WTC11 (cell line): ENCODE measurements around the gene PTAR1. TPM values are rescaled to one million over a fixed set of nuclear protein-coding genes. Genes with fewer than 3 reads are reported as not detected.

Source experiments
- ATAC-seq: fragments of 200-7000 bp; cut with Tn5 transposase; 2 replicates; pipeline ENCODE4 v1.10.0; 2021; ENCODE audit warnings: mild to moderate bottlenecking, moderate library complexity
- CTCF ChIA-PET: fragments of 300-600 bp; sonication (Branson Sonifier 250); formaldehyde crosslinking; loops from one replicate; lab custom pipeline; 2021; ENCODE audit warnings: antibody characterized with exemption; lab: Charles Lee
- POLR2A ChIA-PET: fragments of 350-600 bp; sonication (Branson Sonifier 250); formaldehyde crosslinking; loops from one replicate; lab custom pipeline; 2021; ENCODE audit warnings: antibody characterized with exemption; lab: Charles Lee
- DNase-seq: peaks from one replicate; pipeline ENCODE4 v3.0.0; 2021; ENCODE audit warnings: low spot score
- H3K27ac Mint-ChIP-seq: 2 replicates; pipeline ENCODE4 v1.8.0; 2021; ENCODE audit warnings: mixed read lengths
- H3K27me3 Mint-ChIP-seq: 2 replicates; pipeline ENCODE4 v1.8.0; 2021; ENCODE audit warnings: low read depth, mild to moderate bottlenecking, moderate library complexity, mixed read lengths
- H3K36me3 Mint-ChIP-seq: 2 replicates; pipeline ENCODE4 v1.8.0; 2021; ENCODE audit warnings: mixed read lengths
- H3K4me1 Mint-ChIP-seq: 2 replicates; pipeline ENCODE4 v1.8.0; 2022; ENCODE audit warnings: mixed read lengths
- H3K4me3 Mint-ChIP-seq: 2 replicates; pipeline ENCODE4 v1.8.0; 2021; ENCODE audit warnings: mild to moderate bottlenecking, moderate library complexity, mixed read lengths
- H3K9me3 Mint-ChIP-seq: 2 replicates; pipeline ENCODE4 v1.8.0; 2021; ENCODE audit warnings: mixed read lengths
- FOXJ3 ChIP-seq: sonication (generic); formaldehyde crosslinking; IDR thresholded peaks from 2 replicates; pipeline ENCODE4 v1.9.0; 2021; ENCODE audit warnings: missing genetic modification reagents, mild to moderate bottlenecking, borderline replicate concordance
- HMGA2 ChIP-seq: fragments of 250-450 bp; sonication (Bioruptor Pico); IDR thresholded peaks from 2 replicates; pipeline ENCODE4 v1.4.0; 2021; ENCODE audit warnings: mild to moderate bottlenecking, moderate library complexity
- IRF2 ChIP-seq: sonication (generic); formaldehyde crosslinking; IDR thresholded peaks from 2 replicates; pipeline ENCODE4 v1.8.0; 2022; ENCODE audit warnings: low read depth, missing genetic modification reagents, borderline replicate concordance
- JUN ChIP-seq: sonication (generic); formaldehyde crosslinking; IDR thresholded peaks from 2 replicates; pipeline ENCODE4 v1.8.0; 2023; ENCODE audit warnings: mild to moderate bottlenecking, missing genetic modification reagents
- OVOL2 ChIP-seq: fragments of 250-450 bp; sonication (Bioruptor Pico); IDR thresholded peaks from 2 replicates; pipeline ENCODE4 v1.9.0; 2021; ENCODE audit warnings: mild to moderate bottlenecking, borderline replicate concordance
- ZNF138 ChIP-seq: sonication (generic); formaldehyde crosslinking; conservative IDR thresholded peaks from 2 replicates; pipeline ENCODE4 v1.8.1; 2022; ENCODE audit warnings: mild to moderate bottlenecking, moderate library complexity, missing genetic modification reagents
- ZNF219 ChIP-seq: sonication (generic); formaldehyde crosslinking; IDR thresholded peaks from 2 replicates; pipeline ENCODE4 v1.8.0; 2023; ENCODE audit warnings: missing genetic modification reagents, mild to moderate bottlenecking, borderline replicate concordance
- ZNF232 ChIP-seq: sonication (generic); formaldehyde crosslinking; IDR thresholded peaks from 2 replicates; pipeline ENCODE4 v1.8.0; 2022; ENCODE audit warnings: mild to moderate bottlenecking, missing genetic modification reagents
- ZNF263 ChIP-seq: sonication (generic); formaldehyde crosslinking; IDR thresholded peaks from 2 replicates; pipeline ENCODE4 v1.8.1; 2022; ENCODE audit warnings: low read depth, mild to moderate bottlenecking, moderate library complexity, missing genetic modification reagents
- ZNF423 ChIP-seq: fragments of 250-450 bp; sonication (Bioruptor Pico); IDR thresholded peaks from 2 replicates; pipeline ENCODE4 v2.1.2; 2022; ENCODE audit warnings: mild to moderate bottlenecking, moderate library complexity
- ZNF671 ChIP-seq: fragments of 250-450 bp; sonication (Bioruptor Pico); IDR thresholded peaks from 2 replicates; pipeline ENCODE4 v1.8.0; 2021; ENCODE audit warnings: mild to moderate bottlenecking
- total RNA-seq: library from RNA; stranded (reverse); gene quantifications from 3 replicates; pipeline ENCODE4 v1.2.3, GENCODE V29; 2021
- TF ChIP-seq, protein P1 (sequence below): fragments of 250-450 bp; sonication (Bioruptor Pico); IDR thresholded peaks from 2 replicates; pipeline ENCODE4 v2.1.2; 2022; ENCODE audit warnings: mild to moderate bottlenecking, moderate library complexity
- TF ChIP-seq, protein P2 (sequence below): sonication (generic); formaldehyde crosslinking; IDR thresholded peaks from 2 replicates; pipeline ENCODE4 v1.8.1; 2022; ENCODE audit warnings: low read depth, mild to moderate bottlenecking, moderate library complexity, missing genetic modification reagents, borderline replicate concordance
- TF ChIP-seq, protein P3 (sequence below): sonication (generic); formaldehyde crosslinking; IDR thresholded peaks from 2 replicates; pipeline ENCODE4 v1.8.0; 2023; ENCODE audit warnings: mild to moderate bottlenecking, missing genetic modification reagents
- TF ChIP-seq, protein P4 (sequence below): sonication (generic); formaldehyde crosslinking; IDR thresholded peaks from 2 replicates; pipeline ENCODE4 v1.8.1; 2022; ENCODE audit warnings: mild to moderate bottlenecking, missing genetic modification reagents, moderate library complexity, borderline replicate concordance
- TF ChIP-seq, protein P5 (sequence below): fragments of 250-450 bp; sonication (Bioruptor Pico); IDR thresholded peaks from 2 replicates; pipeline ENCODE4 v1.9.0; 2021; ENCODE audit warnings: mild to moderate bottlenecking
- TF ChIP-seq, protein P6 (sequence below): sonication (generic); formaldehyde crosslinking; IDR thresholded peaks from 2 replicates; pipeline ENCODE4 v1.8.0; 2022; ENCODE audit warnings: mild to moderate bottlenecking, missing genetic modification reagents
- TF ChIP-seq, protein P7 (sequence below): sonication (generic); formaldehyde crosslinking; IDR thresholded peaks from 2 replicates; pipeline ENCODE4 v1.8.0; 2022; ENCODE audit warnings: mild to moderate bottlenecking, missing genetic modification reagents
- TF ChIP-seq, protein P8 (sequence below): sonication (generic); formaldehyde crosslinking; IDR thresholded peaks from 2 replicates; pipeline ENCODE4 v1.8.1; 2022; ENCODE audit warnings: mild to moderate bottlenecking, moderate library complexity, missing genetic modification reagents

The PTAR1 gene
- total RNA-seq, 1 experiment from 2014 or later, result 90.8 TPM

DNA sequence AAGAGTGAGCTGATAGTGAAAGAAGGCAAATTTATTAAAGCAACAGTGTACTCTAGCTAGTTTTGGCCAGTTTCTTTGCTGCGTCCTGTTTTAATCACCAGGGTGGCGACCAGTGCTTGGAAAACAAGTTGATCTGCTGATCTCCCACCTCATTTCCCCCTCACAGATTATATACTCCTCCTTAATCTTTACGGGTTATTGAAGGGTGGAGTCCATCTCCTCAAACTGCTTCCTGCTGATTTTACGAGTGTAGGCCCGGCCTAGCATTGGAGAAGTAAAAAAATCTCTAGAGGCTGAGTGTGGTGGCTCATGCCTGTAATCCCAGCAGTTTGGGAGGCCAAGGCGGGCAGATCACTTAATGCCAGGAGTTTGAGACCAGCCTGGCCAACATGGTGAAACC is 46.8 kb upstream of the PTAR1 start (continued):
- TF ChIP-seq, protein P1, sequence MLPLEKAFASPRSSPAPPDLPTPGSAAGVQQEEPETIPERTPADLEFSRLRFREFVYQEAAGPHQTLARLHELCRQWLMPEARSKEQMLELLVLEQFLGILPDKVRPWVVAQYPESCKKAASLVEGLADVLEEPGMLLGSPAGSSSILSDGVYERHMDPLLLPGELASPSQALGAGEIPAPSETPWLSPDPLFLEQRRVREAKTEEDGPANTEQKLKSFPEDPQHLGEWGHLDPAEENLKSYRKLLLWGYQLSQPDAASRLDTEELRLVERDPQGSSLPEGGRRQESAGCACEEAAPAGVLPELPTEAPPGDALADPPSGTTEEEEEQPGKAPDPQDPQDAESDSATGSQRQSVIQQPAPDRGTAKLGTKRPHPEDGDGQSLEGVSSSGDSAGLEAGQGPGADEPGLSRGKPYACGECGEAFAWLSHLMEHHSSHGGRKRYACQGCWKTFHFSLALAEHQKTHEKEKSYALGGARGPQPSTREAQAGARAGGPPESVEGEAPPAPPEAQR, result no peak
- no peak for TF ChIP-seq ZNF671 (CRISPR knock-in tag)
- TF ChIP-seq ZNF263, result no peak
- no peak for TF ChIP-seq IRF2 (CRISPR knock-in tag)
- TF ChIP-seq, protein P2, sequence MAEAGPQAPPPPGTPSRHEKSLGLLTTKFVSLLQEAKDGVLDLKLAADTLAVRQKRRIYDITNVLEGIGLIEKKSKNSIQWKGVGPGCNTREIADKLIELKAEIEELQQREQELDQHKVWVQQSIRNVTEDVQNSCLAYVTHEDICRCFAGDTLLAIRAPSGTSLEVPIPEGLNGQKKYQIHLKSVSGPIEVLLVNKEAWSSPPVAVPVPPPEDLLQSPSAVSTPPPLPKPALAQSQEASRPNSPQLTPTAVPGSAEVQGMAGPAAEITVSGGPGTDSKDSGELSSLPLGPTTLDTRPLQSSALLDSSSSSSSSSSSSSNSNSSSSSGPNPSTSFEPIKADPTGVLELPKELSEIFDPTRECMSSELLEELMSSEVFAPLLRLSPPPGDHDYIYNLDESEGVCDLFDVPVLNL (CRISPR knock-in tag), result no peak
- TF ChIP-seq, protein P3, sequence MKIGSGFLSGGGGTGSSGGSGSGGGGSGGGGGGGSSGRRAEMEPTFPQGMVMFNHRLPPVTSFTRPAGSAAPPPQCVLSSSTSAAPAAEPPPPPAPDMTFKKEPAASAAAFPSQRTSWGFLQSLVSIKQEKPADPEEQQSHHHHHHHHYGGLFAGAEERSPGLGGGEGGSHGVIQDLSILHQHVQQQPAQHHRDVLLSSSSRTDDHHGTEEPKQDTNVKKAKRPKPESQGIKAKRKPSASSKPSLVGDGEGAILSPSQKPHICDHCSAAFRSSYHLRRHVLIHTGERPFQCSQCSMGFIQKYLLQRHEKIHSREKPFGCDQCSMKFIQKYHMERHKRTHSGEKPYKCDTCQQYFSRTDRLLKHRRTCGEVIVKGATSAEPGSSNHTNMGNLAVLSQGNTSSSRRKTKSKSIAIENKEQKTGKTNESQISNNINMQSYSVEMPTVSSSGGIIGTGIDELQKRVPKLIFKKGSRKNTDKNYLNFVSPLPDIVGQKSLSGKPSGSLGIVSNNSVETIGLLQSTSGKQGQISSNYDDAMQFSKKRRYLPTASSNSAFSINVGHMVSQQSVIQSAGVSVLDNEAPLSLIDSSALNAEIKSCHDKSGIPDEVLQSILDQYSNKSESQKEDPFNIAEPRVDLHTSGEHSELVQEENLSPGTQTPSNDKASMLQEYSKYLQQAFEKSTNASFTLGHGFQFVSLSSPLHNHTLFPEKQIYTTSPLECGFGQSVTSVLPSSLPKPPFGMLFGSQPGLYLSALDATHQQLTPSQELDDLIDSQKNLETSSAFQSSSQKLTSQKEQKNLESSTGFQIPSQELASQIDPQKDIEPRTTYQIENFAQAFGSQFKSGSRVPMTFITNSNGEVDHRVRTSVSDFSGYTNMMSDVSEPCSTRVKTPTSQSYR (CRISPR knock-in tag), result no peak
- TF ChIP-seq, protein P4, sequence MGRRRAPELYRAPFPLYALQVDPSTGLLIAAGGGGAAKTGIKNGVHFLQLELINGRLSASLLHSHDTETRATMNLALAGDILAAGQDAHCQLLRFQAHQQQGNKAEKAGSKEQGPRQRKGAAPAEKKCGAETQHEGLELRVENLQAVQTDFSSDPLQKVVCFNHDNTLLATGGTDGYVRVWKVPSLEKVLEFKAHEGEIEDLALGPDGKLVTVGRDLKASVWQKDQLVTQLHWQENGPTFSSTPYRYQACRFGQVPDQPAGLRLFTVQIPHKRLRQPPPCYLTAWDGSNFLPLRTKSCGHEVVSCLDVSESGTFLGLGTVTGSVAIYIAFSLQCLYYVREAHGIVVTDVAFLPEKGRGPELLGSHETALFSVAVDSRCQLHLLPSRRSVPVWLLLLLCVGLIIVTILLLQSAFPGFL (CRISPR knock-in tag), result no peak
- no peak for TF ChIP-seq FOXJ3 (CRISPR knock-in tag)

DNA sequence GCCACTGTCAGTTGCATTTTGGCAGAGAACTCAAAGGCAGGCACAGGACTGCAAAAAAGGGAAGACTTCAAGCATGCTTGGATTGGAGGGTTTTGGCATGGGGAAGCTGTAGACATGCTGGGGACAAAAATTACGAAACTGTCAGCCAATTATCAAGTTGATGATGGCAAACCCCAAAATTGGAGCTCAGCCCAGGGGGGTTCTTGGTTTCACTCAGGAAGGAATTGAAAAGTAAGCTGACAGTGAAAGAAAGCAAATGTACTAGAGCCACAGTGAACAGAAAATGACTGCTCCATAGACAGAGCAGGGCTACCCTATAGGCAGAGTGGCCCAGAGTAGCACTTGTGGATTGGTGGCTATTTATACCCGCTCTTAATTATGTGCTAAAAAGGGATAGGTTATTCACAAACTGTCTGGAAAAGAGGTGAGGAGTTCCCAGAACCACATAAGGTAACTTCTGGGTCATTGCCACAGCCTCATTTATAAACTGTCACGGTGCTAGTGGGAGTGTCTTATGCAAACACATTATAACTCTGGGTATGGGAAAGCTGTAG is 46.2 kb upstream of the PTAR1 start:
- H3K4me3 Mint-ChIP-seq, result no peak overlapping the region
- no peak for ATAC-seq
- ChIA-PET CTCF (no interaction called here), POLR2A (no interaction called here)
- H3K4me1 Mint-ChIP-seq, result peaks cover 4% of the 10 kb centered on the region; the same call in 1 of the 2 replicates
- no peak for TF ChIP-seq ZNF138 (CRISPR knock-in tag)
- TF ChIP-seq ZNF423, result no peak
- TF ChIP-seq JUN (CRISPR knock-in tag), result no peak
- no peak for TF ChIP-seq ZNF232 (CRISPR knock-in tag)
- no peak for TF ChIP-seq ZNF219 (CRISPR knock-in tag)
- TF ChIP-seq, protein P5, sequence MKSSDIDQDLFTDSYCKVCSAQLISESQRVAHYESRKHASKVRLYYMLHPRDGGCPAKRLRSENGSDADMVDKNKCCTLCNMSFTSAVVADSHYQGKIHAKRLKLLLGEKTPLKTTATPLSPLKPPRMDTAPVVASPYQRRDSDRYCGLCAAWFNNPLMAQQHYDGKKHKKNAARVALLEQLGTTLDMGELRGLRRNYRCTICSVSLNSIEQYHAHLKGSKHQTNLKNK (CRISPR knock-in tag), result no peak
- H3K27ac Mint-ChIP-seq, result no peak overlapping the region
- H3K9me3 Mint-ChIP-seq, result no peaks in the 10 kb centered on the region; the same call in 1 of the 2 replicates
- no peaks in the 10 kb centered on the region for H3K36me3 Mint-ChIP-seq
- DNase-seq, result no peak
- H3K27me3 Mint-ChIP-seq, result no peaks in the 10 kb centered on the region

DNA sequence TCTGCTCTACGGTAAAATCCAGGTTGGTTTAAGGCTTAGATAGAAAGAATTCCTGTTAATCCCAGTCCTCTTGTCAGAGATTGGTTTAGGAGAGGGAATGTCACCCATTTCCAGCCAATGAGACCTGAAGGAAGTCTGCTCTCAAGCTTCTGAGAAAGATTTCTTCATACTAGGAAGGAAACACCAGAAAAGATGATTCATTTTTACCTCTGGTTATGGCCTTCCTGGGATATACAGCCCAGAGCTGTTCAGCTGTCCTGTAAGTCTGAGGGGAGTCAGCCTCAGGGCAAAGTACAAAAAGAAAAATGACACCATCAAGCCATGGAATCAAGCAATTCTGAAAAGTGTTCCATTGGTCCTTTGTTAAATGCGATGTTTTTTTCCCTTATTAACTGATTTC is 42.2 kb upstream of the PTAR1 start:
- Mint-ChIP-seq H3K4me1 (no peaks in the 10 kb centered on the region), H3K27ac (no peak overlapping the region), H3K36me3 (peaks cover 12% of the 10 kb centered on the region), H3K4me3 (no peak overlapping the region), H3K27me3 (no peaks in the 10 kb centered on the region), H3K9me3 (peaks cover 19% of the 10 kb centered on the region)
- CTCF ChIA-PET, result no interaction called here
- DNase-seq, result no peak
- ATAC-seq, result no peak
- POLR2A ChIA-PET, result no interaction called here
- TF ChIP-seq, protein P6, sequence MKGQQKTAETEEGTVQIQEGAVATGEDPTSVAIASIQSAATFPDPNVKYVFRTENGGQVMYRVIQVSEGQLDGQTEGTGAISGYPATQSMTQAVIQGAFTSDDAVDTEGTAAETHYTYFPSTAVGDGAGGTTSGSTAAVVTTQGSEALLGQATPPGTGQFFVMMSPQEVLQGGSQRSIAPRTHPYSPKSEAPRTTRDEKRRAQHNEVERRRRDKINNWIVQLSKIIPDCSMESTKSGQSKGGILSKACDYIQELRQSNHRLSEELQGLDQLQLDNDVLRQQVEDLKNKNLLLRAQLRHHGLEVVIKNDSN (CRISPR knock-in tag), result no peak
- TF ChIP-seq HMGA2 (CRISPR knock-in tag), result no peak
- no peak for TF ChIP-seq FOXJ3 (CRISPR knock-in tag)
- no peak for TF ChIP-seq ZNF219 (CRISPR knock-in tag)
- TF ChIP-seq, protein P7, sequence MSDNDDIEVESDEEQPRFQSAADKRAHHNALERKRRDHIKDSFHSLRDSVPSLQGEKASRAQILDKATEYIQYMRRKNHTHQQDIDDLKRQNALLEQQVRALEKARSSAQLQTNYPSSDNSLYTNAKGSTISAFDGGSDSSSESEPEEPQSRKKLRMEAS (CRISPR knock-in tag), result no peak
- TF ChIP-seq, protein P8, sequence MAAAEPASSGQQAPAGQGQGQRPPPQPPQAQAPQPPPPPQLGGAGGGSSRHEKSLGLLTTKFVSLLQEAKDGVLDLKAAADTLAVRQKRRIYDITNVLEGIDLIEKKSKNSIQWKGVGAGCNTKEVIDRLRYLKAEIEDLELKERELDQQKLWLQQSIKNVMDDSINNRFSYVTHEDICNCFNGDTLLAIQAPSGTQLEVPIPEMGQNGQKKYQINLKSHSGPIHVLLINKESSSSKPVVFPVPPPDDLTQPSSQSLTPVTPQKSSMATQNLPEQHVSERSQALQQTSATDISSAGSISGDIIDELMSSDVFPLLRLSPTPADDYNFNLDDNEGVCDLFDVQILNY (CRISPR knock-in tag), result no peak
- no peak for TF ChIP-seq OVOL2 (CRISPR knock-in tag)
- TF ChIP-seq, protein P5 (CRISPR knock-in tag), result no peak
- TF ChIP-seq, protein P3 (CRISPR knock-in tag), result no peak
